K562 (cell line): Measurements from ENCODE around the gene MACROD2. TPM values are rescaled to one million over a fixed set of nuclear protein-coding genes. Genes with fewer than 3 reads are reported as not detected.

Experiments
- ATAC-seq: fragments of 200-7000 bp; cut with Tn5 transposase; 3 replicates; pipeline ENCODE4 v1.9.1; 2020; ENCODE audit warnings: moderate library complexity
- BruUV-seq: library from RNA; stranded (reverse); fragments of 400-500 nt; replicated peaks from 2 replicates; lab custom pipeline; 2021; lab: Mats Ljungman, UMichigan
- CTCF ChIA-PET: fragments of 300-600 bp; formaldehyde crosslinking; extraction: SDS; loops from one replicate; lab custom pipeline; 2021; ENCODE audit warnings: low intra/inter-chr PET ratio; lab: Yijun Ruan, JAX
- POLR2A ChIA-PET: fragments of 300-600, 350-650 bp; sonication (Branson Sonifier 250); formaldehyde crosslinking; extraction: SDS; loops from one replicate; lab custom pipeline; 2021; ENCODE audit warnings: antibody characterized with exemption, inconsistent platforms; lab: Yijun Ruan, JAX
- DNase-seq, 4 experiments: peaks; one replicate each; pipeline versions ENCODE4 v3.0.0 to v3.0.0-alpha.2; 2011 to 2018; ENCODE audit warnings: low spot score in 3 of 4, mixed read lengths in 3 of 4; ENCODE audit errors: extremely low read depth in 1 of 4
- FAIRE-seq: peaks from 2 replicates; lab custom pipeline; 2011; peaks lifted over from hg19 to GRCh38; lab: Jason Lieb, UNC
- H2AFZ ChIP-seq: 2 replicates; pipeline ENCODE4 v1.6.0; 2011; ENCODE audit warnings: low read depth, low read length, control low read depth, inconsistent platforms
- H3K27ac ChIP-seq: fragments of 200-600 bp; 3 replicates; pipeline ENCODE4 v1.8.0; 2011; ENCODE audit warnings: low read depth, mild to moderate bottlenecking, control low read depth, inconsistent platforms, low read length, moderate library complexity, mixed read lengths; ENCODE audit errors: extremely low read depth
- H3K27me3 ChIP-seq, 2 experiments: fragments of 300-600 bp in 1 of 2; 2 replicates in 1 of 2; 3 replicates in 1 of 2; pipeline versions ENCODE4 v1.6.0 to v1.8.0; 2011; ENCODE audit warnings: inconsistent platforms in 2 of 2, low read length in 2 of 2, mild to moderate bottlenecking in 1 of 2, mixed read lengths in 1 of 2, moderate library complexity in 1 of 2; ENCODE audit not compliant: control insufficient read depth in 2 of 2, insufficient read depth in 2 of 2
- H3K36me3 ChIP-seq: fragments of 300-600 bp; 3 replicates; pipeline ENCODE4 v1.8.0; 2011; ENCODE audit warnings: mild to moderate bottlenecking, low read length, inconsistent platforms; ENCODE audit not compliant: control insufficient read depth, insufficient read depth
- H3K4me1 ChIP-seq, 2 experiments: fragments of 200-600 bp in 1 of 2; replicated peaks in 1 of 2; 2 replicates in 1 of 2; 3 replicates in 1 of 2; pipeline versions ENCODE4 v1.5.1 to v1.8.0; 2011; ENCODE audit warnings: inconsistent platforms in 2 of 2, low read length in 2 of 2, mild to moderate bottlenecking in 1 of 2, mixed read lengths in 1 of 2, moderate library complexity in 1 of 2; ENCODE audit not compliant: control insufficient read depth in 2 of 2, insufficient read depth in 2 of 2
- H3K4me2 ChIP-seq: 2 replicates; pipeline ENCODE4 v1.6.1; 2011; ENCODE audit warnings: low read length, control low read depth, inconsistent platforms, mixed read lengths; ENCODE audit not compliant: insufficient read depth
- H3K4me3 ChIP-seq: fragments of 200-600 bp; sonication (generic), shearing (Covaris generic); 2 replicates; pipeline ENCODE4 v1.5.1; 2016; ENCODE audit warnings: control low read depth, inconsistent platforms
- H3K79me2 ChIP-seq: fragments of 200-600 bp; 3 replicates; pipeline ENCODE4 v1.8.0; 2011; ENCODE audit warnings: low read length, inconsistent platforms; ENCODE audit not compliant: control insufficient read depth, insufficient read depth
- H3K9ac ChIP-seq, 2 experiments: 2 replicates each; pipeline versions ENCODE4 v1.6.0 to v1.6.1; 2011; ENCODE audit warnings: low read depth in 2 of 2, low read length in 2 of 2, control low read depth in 1 of 2, inconsistent platforms in 1 of 2, mild to moderate bottlenecking in 1 of 2, mixed read lengths in 1 of 2; ENCODE audit not compliant: insufficient read depth in 1 of 2
- H3K9me1 ChIP-seq: one replicate; pipeline ENCODE4 v1.6.0; 2011; ENCODE audit warnings: inconsistent platforms, mild to moderate bottlenecking, low read length, moderate library complexity; ENCODE audit not compliant: control insufficient read depth, insufficient read depth
- H3K9me3 ChIP-seq: replicated peaks from 2 replicates; pipeline ENCODE4 v1.5.1; 2011; ENCODE audit warnings: low read depth, low read length, inconsistent platforms; ENCODE audit not compliant: control insufficient read depth, insufficient read depth
- H4K20me1 ChIP-seq: replicated peaks from 2 replicates; pipeline ENCODE4 v1.6.1; 2011; ENCODE audit warnings: low read length, inconsistent platforms, mixed read lengths; ENCODE audit not compliant: control insufficient read depth, insufficient read depth
- BDP1 ChIP-seq: IDR thresholded peaks from 3 replicates; pipeline ENCODE4 v1.6.1; 2011; ENCODE audit not compliant: insufficient read length, insufficient read depth
- HNRNPLL ChIP-seq: fragments of 200-400 bp; formaldehyde crosslinking; IDR thresholded peaks from 2 replicates; pipeline ENCODE4 v1.6.1; 2017; ENCODE audit warnings: low read length, low read depth, mild to moderate bottlenecking; ENCODE audit not compliant: poor library complexity, severe bottlenecking
- KLF6 ChIP-seq: fragments of 250-450 bp; sonication (Bioruptor Pico); IDR thresholded peaks from 2 replicates; pipeline ENCODE4 v1.4.0; 2020; ENCODE audit warnings: mild to moderate bottlenecking, moderate library complexity, borderline replicate concordance
- TAF7 ChIP-seq: fragments of 450-650 bp; IDR thresholded peaks from 2 replicates; pipeline ENCODE4 v1.6.1; 2016; ENCODE audit warnings: missing genetic modification characterization, missing compliant biosample characterization
- TARDBP ChIP-seq: fragments of 450-650 bp; IDR thresholded peaks from 2 replicates; pipeline ENCODE4 v1.6.1; 2016
- ZFP1 ChIP-seq: fragments of 450-650 bp; formaldehyde crosslinking; IDR thresholded peaks from 2 replicates; pipeline ENCODE4 v1.4.0; 2020; ENCODE audit warnings: mild to moderate bottlenecking, mixed read lengths
- ZNF644 ChIP-seq: fragments of 200-800 bp; sonication (Bioruptor generic); IDR thresholded peaks from 2 replicates; pipeline ENCODE4 v1.6.1; 2016; ENCODE audit warnings: low read depth, missing genetic modification characterization, missing compliant biosample characterization
- WGBS: fragments of 100-300 bp; shearing (Covaris generic); methylation state at CpG from one replicate; pipeline ENCODE4 v1.1.6; 2016; ENCODE audit warnings: low coverage, mixed read lengths; ENCODE audit not compliant: insufficient coverage; ENCODE audit errors: missing lambda C conversion rate; 5-methylcytosine and 5-hydroxymethylcytosine counted together
- in situ Hi-C: fragments of 300-500 bp; cut with MboI; formaldehyde crosslinking; loops from 4 replicates; pipeline ENCODE4 v1.15.0; 2018; ENCODE audit warnings: inconsistent platforms, mixed read lengths
- intact Hi-C: fragments of 100-400 bp; cut with micrococcal nuclease; formaldehyde crosslinking; loops from 2 replicates; pipeline ENCODE4 v1.14.2; 2022
- polyA plus RNA-seq, 8 experiments: library from polyadenylated mRNA; depleted of rRNA in 4 of 8; stranded (reverse) in 5 of 8; unstranded in 3 of 8; fragments of >200 nt; fragmentation: Nextera tagmentation in 2 of 8; fragmentation: Illumina TruSeq in 1 of 8; extraction: Ambion mirVana in 2 of 8; extraction: Trizol in 1 of 8; gene quantifications; 2 replicates each; pipeline versions ENCODE4 v1.2.1 to v1.2.3, GENCODE V29; 2011 to 2014; ENCODE audit warnings: inconsistent platforms in 1 of 8, missing spikeins in 1 of 8
- total RNA-seq, 7 experiments: library from RNA; depleted of rRNA in 6 of 7; stranded (reverse); fragments of >200 nt in 6 of 7; fragmentation: Illumina TruSeq in 2 of 7; extraction: Trizol in 2 of 7; gene quantifications; 2 replicates each; pipeline versions ENCODE4 v1.2.1 to v1.2.3, GENCODE V29; 2011 to 2021; ENCODE audit warnings: low replicate concordance in 1 of 7
- TF ChIP-seq, protein P1 (sequence below): fragments of 450-650 bp; formaldehyde crosslinking; IDR thresholded peaks from 2 replicates; pipeline ENCODE4 v1.4.0; 2020; ENCODE audit warnings: mild to moderate bottlenecking, moderate library complexity
- TF ChIP-seq, protein P2 (sequence below): conservative IDR thresholded peaks from 2 replicates; pipeline ENCODE4 v1.6.1; 2011; ENCODE audit warnings: low read depth, mild to moderate bottlenecking, low read length; ENCODE audit not compliant: control insufficient read depth

MACROD2 gene
- total and polyA plus RNA-seq, 9 of the 15 experiments (the other 6 are each of a cell fraction or from before 2014, with no cell fraction given): not detected

DNA sequence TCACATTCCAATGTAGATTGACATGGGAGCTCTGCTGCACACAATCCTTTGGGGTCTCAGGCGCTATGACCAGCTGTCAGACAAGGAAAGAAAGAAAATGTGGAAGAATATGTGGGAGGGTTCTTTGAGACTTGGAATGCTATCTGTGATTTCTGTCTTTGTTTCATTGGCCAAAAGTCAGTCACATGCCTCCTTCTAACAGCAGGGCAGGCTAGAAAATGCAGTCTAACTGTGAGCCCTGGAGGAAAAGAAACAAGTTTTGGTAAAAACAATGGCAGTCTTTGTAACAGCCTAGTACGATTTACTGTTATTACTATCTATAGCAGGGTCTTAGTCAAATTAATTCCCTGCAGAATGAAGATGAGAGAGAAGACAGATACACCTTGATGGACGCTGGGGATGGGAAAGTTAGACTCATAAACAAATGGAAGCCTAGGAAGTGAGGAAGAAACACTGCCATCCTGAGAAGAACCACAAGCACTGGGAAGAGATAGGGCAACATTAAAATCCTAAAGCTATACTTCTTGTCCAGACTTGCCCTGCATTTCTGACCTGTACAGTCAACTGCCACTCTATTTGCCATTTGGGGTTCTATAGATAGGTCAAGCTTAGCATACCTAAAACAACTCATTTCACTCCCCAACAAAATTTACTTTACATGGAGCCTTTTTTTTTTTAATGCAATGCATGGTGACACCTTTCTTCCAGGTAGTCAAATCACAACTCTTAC, 1744.9 kb downstream of the MACROD2 start:
- in situ Hi-C loops: no loop called here
- Histone ChIP-seq H3K9me3 (no peaks in the 10 kb centered on the region), H3K9me1 (no peaks in the 10 kb centered on the region), H2AFZ (no peak overlapping the region), H3K4me1 (no peaks in the 10 kb centered on the region), H3K4me2 (no peak overlapping the region), H3K27ac (no peak overlapping the region), H3K79me2 (no peaks in the 10 kb centered on the region), H4K20me1 (no peaks in the 10 kb centered on the region), H3K36me3 (no peaks in the 10 kb centered on the region), H3K4me3 (no peak overlapping the region), H3K9ac (no peak overlapping the region), H3K27me3 (no peaks in the 10 kb centered on the region)
- DNase-seq (no peak), ATAC-seq (no peak), FAIRE-seq (no peak)
- WGBS: 0% methylated on average over 3 of the region's 3 CpGs
- no TSS peak for BruUV-seq
- CTCF ChIA-PET: no interaction called here
- POLR2A ChIA-PET: no interaction called here
- intact Hi-C loops: no loop called here
- TF ChIP-seq, protein P1, sequence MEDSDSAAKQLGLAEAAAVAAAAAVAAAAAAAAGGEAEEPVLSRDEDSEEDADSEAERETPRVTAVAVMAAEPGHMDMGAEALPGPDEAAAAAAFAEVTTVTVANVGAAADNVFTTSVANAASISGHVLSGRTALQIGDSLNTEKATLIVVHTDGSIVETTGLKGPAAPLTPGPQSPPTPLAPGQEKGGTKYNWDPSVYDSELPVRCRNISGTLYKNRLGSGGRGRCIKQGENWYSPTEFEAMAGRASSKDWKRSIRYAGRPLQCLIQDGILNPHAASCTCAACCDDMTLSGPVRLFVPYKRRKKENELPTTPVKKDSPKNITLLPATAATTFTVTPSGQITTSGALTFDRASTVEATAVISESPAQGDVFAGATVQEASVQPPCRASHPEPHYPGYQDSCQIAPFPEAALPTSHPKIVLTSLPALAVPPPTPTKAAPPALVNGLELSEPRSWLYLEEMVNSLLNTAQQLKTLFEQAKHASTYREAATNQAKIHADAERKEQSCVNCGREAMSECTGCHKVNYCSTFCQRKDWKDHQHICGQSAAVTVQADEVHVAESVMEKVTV (CRISPR knock-in tag): no peak
- TF ChIP-seq TAF7 (tag): no peak
- no peak for TF ChIP-seq ZFP1 (CRISPR knock-in tag)
- no peak for TF ChIP-seq KLF6 (CRISPR knock-in tag)
- no peak for TF ChIP-seq TARDBP
- TF ChIP-seq ZNF644 (tag): no peak
- no peak for TF ChIP-seq BDP1
- TF ChIP-seq, protein P2, sequence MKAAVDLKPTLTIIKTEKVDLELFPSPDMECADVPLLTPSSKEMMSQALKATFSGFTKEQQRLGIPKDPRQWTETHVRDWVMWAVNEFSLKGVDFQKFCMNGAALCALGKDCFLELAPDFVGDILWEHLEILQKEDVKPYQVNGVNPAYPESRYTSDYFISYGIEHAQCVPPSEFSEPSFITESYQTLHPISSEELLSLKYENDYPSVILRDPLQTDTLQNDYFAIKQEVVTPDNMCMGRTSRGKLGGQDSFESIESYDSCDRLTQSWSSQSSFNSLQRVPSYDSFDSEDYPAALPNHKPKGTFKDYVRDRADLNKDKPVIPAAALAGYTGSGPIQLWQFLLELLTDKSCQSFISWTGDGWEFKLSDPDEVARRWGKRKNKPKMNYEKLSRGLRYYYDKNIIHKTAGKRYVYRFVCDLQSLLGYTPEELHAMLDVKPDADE: no peak
- TF ChIP-seq HNRNPLL: no peak
